HG03064 (cell line): Measurements from ENCODE around the gene MKNK1.

ENCODE experiments used
- ATAC-seq: cut with Tn5 transposase; IDR thresholded peaks from one replicate; pipeline ENCODE4 v1.9.1; 2021; ENCODE audit warnings: low read depth; ENCODE audit not compliant: unreplicated experiment

The MKNK1 gene

GRCh38 chr1:46599059-46599970 lies 4.8 kb downstream of the MKNK1 start:
- no peak for ATAC-seq

- no peak for ATAC-seq
Measured at GRCh38 chr1:46596846-46597245, 7.2 kb downstream of the MKNK1 start.

GRCh38 chr1:46596036-46596435 lies 8.0 kb downstream of the MKNK1 start:
- no peak for ATAC-seq

- ATAC-seq: no peak
Measured at GRCh38 chr1:46595127-46595526, 8.9 kb downstream of the MKNK1 start.

GRCh38 chr1:46594063-46594462 lies 10.0 kb downstream of the MKNK1 start:
- ATAC-seq: no peak

GRCh38 chr1:46592823-46593222 lies 11.2 kb downstream of the MKNK1 start:
- no peak for ATAC-seq

GRCh38 chr1:46589529-46589928 lies 14.5 kb downstream of the MKNK1 start:
- ATAC-seq: no peak

GRCh38 chr1:46587069-46587468 lies 17.0 kb downstream of the MKNK1 start:
- ATAC-seq: no peak

GRCh38 chr1:46585312-46585938 lies 18.6 kb downstream of the MKNK1 start:
- no peak for ATAC-seq

GRCh38 chr1:46583494-46583893 lies 20.6 kb downstream of the MKNK1 start:
- ATAC-seq: no peak

- ATAC-seq: no peak
Measured at GRCh38 chr1:46582972-46583371, 21.1 kb downstream of the MKNK1 start.

- no peak for ATAC-seq
Measured at GRCh38 chr1:46581681-46582455, 22.2 kb downstream of the MKNK1 start.

- no peak for ATAC-seq
Measured at GRCh38 chr1:46580140-46580903, 23.7 kb downstream of the MKNK1 start.

- ATAC-seq: no peak
Measured at GRCh38 chr1:46577671-46578070, 26.4 kb downstream of the MKNK1 start.

GRCh38 chr1:46576596-46576995 lies 27.5 kb downstream of the MKNK1 start:
- no peak for ATAC-seq

GRCh38 chr1:46575778-46576177 lies 28.3 kb downstream of the MKNK1 start:
- no peak for ATAC-seq

GRCh38 chr1:46575300-46575699 lies 28.8 kb downstream of the MKNK1 start:
- ATAC-seq: no peak

- ATAC-seq: no peak
Measured at GRCh38 chr1:46571691-46572225, 32.3 kb downstream of the MKNK1 start.

GRCh38 chr1:46569884-46570725 lies 34.0 kb downstream of the MKNK1 start:
- ATAC-seq: no peak
